ENCODE measurements around the gene MAML1.

- TF ChIP-seq POLR2A (IDR thresholded peaks at IDR 0.05) (no peak), CTCF (IDR thresholded peaks at IDR 0.05) (no peak)
Observed at GRCh38 chr5:179817890-179818745, 85.5 kb downstream of the MAML1 start.

Measured in right lobe of liver (tissue), 4 donors.